Measurements from ENCODE around the gene ADAM22.
"Not testable (repeated sequence)": the region's sequence is repeated elsewhere in the genome, so short reads cannot be mapped to it uniquely, and the experiment has no call there.

The ADAM22 gene

DNA sequence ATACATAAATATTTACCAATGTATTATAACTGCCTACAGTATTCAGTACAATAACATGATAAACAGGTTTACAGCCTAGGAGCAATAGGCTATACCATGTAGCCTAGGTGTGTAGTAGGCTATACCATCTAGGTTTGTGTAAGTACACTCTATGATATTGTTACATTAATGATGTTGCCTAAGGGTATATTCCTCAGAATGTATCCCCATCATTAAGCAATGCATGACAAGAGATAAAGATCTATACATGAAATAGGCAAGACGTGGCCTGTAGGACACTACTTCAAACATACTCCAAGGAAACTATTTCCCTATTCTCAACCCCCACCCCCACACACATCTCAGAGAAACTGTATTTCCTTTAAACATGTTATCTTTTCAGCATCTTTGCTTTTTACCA lies 15.3 kb upstream of the ADAM22 start:
- TF ChIP-seq FOXP2 (optimal IDR thresholded peaks at IDR 0.05; ENCODE audit: control extremely low read depth, extremely low read length, insufficient read depth): no peak
- TF ChIP-seq POLR2AphosphoS5 (IDR thresholded peaks at IDR 0.05; ENCODE audit: borderline replicate concordance, low read depth, low read length): no peak
- TF ChIP-seq EZH2 (IDR thresholded peaks at IDR 0.05): no peak
- Histone ChIP-seq H3K9ac (ENCODE audit: insufficient read length) (no peak overlapping the region), H3K27ac (no peak overlapping the region), H3K4me3 (no peak overlapping the region), H3K36me3 (ENCODE audit: insufficient read depth, low read length) (no peaks in the 10 kb centered on the region), H3K9me3 (ENCODE audit: low read depth, low read length) (no peaks in the 10 kb centered on the region)
- DNase-seq (ENCODE audit: low read depth, low spot score): no peak

DNA sequence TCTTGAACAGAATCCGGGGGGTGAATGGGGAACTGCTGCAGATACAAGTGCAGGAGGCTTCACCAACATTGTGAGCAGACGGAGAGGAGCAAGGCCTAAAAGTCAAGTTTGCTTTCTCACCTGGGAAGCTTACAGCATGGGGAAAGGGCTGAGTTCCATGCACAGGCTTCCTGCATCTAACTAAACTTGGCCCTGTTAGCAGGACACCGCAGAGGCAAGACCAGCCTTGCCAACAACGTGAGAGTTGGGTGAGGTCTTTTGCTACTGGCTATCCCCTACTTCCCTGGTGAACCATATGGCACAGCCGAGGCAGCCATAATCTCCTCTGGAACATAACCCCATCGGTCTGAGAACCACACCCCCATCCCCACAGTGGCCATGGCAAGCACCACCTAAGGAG lies 14.2 kb upstream of the ADAM22 start:
- no peak for DNase-seq (ENCODE audit: low read depth, low spot score)
- TF ChIP-seq EZH2 (IDR thresholded peaks at IDR 0.05): no peak
- no peak for TF ChIP-seq FOXP2 (optimal IDR thresholded peaks at IDR 0.05; ENCODE audit: control extremely low read depth, extremely low read length, insufficient read depth)
- no peak for TF ChIP-seq POLR2AphosphoS5 (IDR thresholded peaks at IDR 0.05; ENCODE audit: borderline replicate concordance, low read depth, low read length)
- H3K4me3 ChIP-seq: no peak overlapping the region
- H3K27ac ChIP-seq: no peak overlapping the region
- H3K9me3 ChIP-seq (ENCODE audit: low read depth, low read length): no peaks in the 10 kb centered on the region
- no peak overlapping the region for H3K9ac ChIP-seq (ENCODE audit: insufficient read length)
- H3K36me3 ChIP-seq (ENCODE audit: insufficient read depth, low read length): no peaks in the 10 kb centered on the region

GRCh38 chr7:87920578-87920977 lies 13.5 kb upstream of the ADAM22 start:
- DNase-seq (ENCODE audit: low read depth, low spot score): no peak

DNA sequence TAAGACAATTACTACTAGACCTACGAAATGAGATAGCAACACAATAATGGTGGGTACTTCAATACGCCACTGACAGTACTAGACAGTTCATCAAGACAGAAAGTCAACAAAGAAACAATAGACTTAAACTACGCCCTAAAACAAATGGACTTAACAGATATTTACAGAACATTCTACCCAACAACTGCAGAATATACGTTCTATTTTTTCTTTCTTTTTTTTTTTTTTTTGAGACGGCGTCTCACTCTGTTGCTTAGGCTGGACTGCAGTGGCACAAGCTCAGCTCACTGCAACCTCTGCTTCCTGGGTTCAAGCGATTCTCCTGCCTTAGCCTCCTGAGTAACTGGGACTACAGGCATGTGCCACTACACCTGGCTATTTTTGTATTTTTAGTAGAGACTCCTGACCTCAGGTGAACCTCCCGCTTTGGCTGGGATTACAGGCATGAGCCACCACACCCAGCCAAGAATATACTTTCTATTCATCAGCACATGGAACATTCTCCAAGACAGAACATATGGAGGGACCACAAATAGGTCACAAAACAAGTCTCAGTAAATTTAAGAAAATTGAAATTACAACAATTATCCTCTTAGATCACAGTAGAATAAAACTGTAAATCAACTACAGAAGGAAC lies 11.2 kb upstream of the ADAM22 start:
- not testable (repeated sequence) for DNase-seq (ENCODE audit: low read depth, low spot score); H3K27ac ChIP-seq; H3K36me3 ChIP-seq (ENCODE audit: insufficient read depth, low read length); H3K9ac ChIP-seq (ENCODE audit: insufficient read length); H3K9me3 ChIP-seq (ENCODE audit: low read depth, low read length); H3K4me3 ChIP-seq

More at GRCh38 chr7:87920578-87920977, 13.5 kb upstream of the ADAM22 start:
- TF ChIP-seq EZH2 (IDR thresholded peaks at IDR 0.05): no peak
- no peak for TF ChIP-seq POLR2AphosphoS5 (IDR thresholded peaks at IDR 0.05; ENCODE audit: borderline replicate concordance, low read depth, low read length)
- TF ChIP-seq FOXP2 (optimal IDR thresholded peaks at IDR 0.05; ENCODE audit: control extremely low read depth, extremely low read length, insufficient read depth): no peak
- H3K9ac ChIP-seq (ENCODE audit: insufficient read length): no peak overlapping the region
- H3K9me3 ChIP-seq (ENCODE audit: low read depth, low read length): no peaks in the 10 kb centered on the region
- H3K4me3 ChIP-seq: no peak overlapping the region
- no peak overlapping the region for H3K27ac ChIP-seq
- H3K36me3 ChIP-seq (ENCODE audit: insufficient read depth, low read length): no peaks in the 10 kb centered on the region

DNA sequence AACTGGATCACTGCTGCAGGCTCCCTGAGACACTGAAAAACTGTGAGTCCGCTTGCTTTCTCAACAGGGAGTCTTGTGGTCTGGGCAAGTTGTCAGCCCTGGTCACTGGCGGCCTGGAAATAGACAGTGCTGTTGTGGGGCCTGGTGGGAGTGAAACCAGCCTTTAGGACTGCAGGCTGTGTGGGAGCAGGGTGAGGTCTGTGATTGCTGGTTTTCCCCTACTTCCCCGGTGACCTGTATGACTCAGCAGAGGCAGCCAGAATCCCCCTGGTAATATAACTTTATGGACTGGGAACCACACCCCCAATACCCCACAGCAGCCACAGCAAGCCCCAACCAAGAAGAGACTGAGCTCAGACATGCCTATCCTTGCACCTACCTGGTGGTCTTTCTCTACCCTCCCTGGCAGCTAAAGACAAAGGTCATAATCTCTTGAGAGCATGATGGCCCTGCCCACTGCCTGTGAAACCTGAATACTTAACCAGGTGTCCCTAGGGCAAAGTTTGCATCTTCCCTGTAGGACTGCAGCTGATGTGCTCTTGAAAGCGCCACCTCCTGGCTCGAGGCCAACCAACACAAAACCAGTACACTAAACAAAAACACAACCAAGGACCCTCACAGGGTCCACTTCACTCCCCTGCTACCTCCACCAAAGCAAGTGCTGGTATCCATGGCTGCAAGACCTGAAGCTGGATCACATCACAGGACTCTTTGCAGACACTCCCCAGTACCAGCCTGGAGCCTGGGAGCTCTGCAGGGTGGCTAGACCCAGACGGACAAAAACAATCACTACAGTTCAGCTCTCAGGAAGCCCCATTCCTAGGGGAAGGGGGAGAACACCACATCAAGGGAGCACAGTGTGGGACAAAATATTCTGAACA lies 7.2 kb upstream of the ADAM22 start:
- DNase-seq (ENCODE audit: low read depth, low spot score): no peak
- no peaks in the 10 kb centered on the region for H3K36me3 ChIP-seq (ENCODE audit: insufficient read depth, low read length)
- no peak overlapping the region for H3K27ac ChIP-seq
- TF ChIP-seq EZH2 (IDR thresholded peaks at IDR 0.05): no peak
- TF ChIP-seq POLR2AphosphoS5 (IDR thresholded peaks at IDR 0.05; ENCODE audit: borderline replicate concordance, low read depth, low read length): no peak
- TF ChIP-seq FOXP2 (optimal IDR thresholded peaks at IDR 0.05; ENCODE audit: control extremely low read depth, extremely low read length, insufficient read depth): no peak
- no peak overlapping the region for H3K4me3 ChIP-seq
- H3K9me3 ChIP-seq (ENCODE audit: low read depth, low read length): no peaks in the 10 kb centered on the region
- H3K9ac ChIP-seq (ENCODE audit: insufficient read length): no peak overlapping the region

GRCh38 chr7:87933605-87933952 lies 472 bp upstream of the ADAM22 start:
- Histone ChIP-seq H3K9me3 (ENCODE audit: low read depth, low read length) (no peaks in the 10 kb centered on the region), H3K4me3 (peak overlapping the region; percentile 97), H3K36me3 (ENCODE audit: insufficient read depth, low read length) (peaks cover 4% of the 10 kb centered on the region; the same call in 1 of the 2 replicates), H3K9ac (ENCODE audit: insufficient read length) (peak overlapping the region; percentile 62), H3K27ac (no peak overlapping the region)
- DNase-seq (ENCODE audit: low read depth, low spot score): peak; percentile 3
- TF ChIP-seq POLR2AphosphoS5 (IDR thresholded peaks at IDR 0.05; ENCODE audit: borderline replicate concordance, low read depth, low read length) (no peak), FOXP2 (optimal IDR thresholded peaks at IDR 0.05; ENCODE audit: control extremely low read depth, extremely low read length, insufficient read depth) (no peak), EZH2 (IDR thresholded peaks at IDR 0.05) (no peak)

DNA sequence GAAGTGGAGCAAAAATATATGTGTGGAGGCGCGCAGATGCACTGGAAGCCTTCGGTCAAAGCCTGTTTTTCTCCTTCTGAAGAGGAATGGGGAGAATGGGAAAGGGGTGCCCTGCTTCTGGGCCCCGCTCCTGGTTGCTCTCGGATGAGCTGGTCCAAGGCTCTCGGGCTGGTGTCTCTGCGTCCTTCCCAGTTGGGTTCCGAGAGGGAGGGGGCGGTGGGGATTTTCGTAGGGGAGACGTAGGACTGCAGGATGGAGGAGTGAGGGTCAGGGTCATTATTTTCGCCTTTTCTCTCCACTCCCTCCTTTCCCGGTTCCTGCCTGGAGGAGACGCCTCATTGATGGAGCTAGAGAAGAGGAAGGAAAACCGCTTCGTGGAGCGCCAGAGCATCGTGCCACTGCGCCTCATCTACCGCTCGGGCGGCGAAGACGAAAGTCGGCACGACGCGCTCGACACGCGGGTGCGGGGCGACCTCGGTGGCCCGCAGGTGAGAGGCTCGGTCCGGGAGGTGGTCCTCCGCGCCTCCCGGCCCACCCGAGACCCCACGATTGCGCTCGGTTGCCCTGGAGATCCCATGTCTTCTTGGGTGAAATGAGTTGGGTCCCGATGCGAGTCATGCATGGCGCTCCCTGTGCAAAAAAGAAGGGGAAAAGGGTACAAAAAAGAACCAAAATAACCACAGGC lies 790 bp downstream of the ADAM22 start:
- TF ChIP-seq EZH2 (IDR thresholded peaks at IDR 0.05) (no peak), POLR2AphosphoS5 (IDR thresholded peaks at IDR 0.05; ENCODE audit: borderline replicate concordance, low read depth, low read length) (no peak), FOXP2 (optimal IDR thresholded peaks at IDR 0.05; ENCODE audit: control extremely low read depth, extremely low read length, insufficient read depth) (no peak)
- Histone ChIP-seq H3K36me3 (ENCODE audit: insufficient read depth, low read length) (peaks cover 11% of the 10 kb centered on the region), H3K27ac (no peak overlapping the region), H3K9ac (ENCODE audit: insufficient read length) (peak overlapping the region; percentile 71), H3K9me3 (ENCODE audit: low read depth, low read length) (no peaks in the 10 kb centered on the region), H3K4me3 (peak overlapping the region; percentile 97)
- no peak for DNase-seq (ENCODE audit: low read depth, low spot score)

- Histone ChIP-seq H3K36me3 (ENCODE audit: insufficient read depth, low read length) (peaks cover 11% of the 10 kb centered on the region), H3K4me3 (peak overlapping the region; percentile 97), H3K9me3 (ENCODE audit: low read depth, low read length) (no peaks in the 10 kb centered on the region), H3K27ac (no peak overlapping the region), H3K9ac (ENCODE audit: insufficient read length) (no peak overlapping the region)
- TF ChIP-seq EZH2 (IDR thresholded peaks at IDR 0.05): no peak
- TF ChIP-seq POLR2AphosphoS5 (IDR thresholded peaks at IDR 0.05; ENCODE audit: borderline replicate concordance, low read depth, low read length): no peak
- TF ChIP-seq FOXP2 (optimal IDR thresholded peaks at IDR 0.05; ENCODE audit: control extremely low read depth, extremely low read length, insufficient read depth): no peak
- no peak for DNase-seq (ENCODE audit: low read depth, low spot score)
Measured at GRCh38 chr7:87935384-87935706, 1.3 kb downstream of the ADAM22 start.
